Omental fat pad (tissue), 4 donors: ENCODE measurements around the gene DHCR7. TPM values are rescaled to one million over a fixed set of nuclear protein-coding genes. Genes with fewer than 3 reads are reported as not detected.
A peak's percentile ranks its signal among the peaks of the same experiment; 100 is the strongest.

Source experiments
- ATAC-seq: fragments of 150-250 bp; one replicate; pipeline ENCODE4 v1.9.1; 2016; ENCODE audit warnings: mild to moderate bottlenecking, moderate library complexity; ENCODE audit not compliant: low FRiP score
- DNase-seq: peaks from one replicate; pipeline ENCODE4 v3.0.0-alpha.2; 2019; ENCODE audit warnings: low spot score
- total RNA-seq, 4 donors: library from RNA; depleted of rRNA; stranded (reverse); fragments of >200 nt; gene quantifications; one replicate each; pipeline ENCODE4 v1.1.0, GENCODE V29; 2016
- TF ChIP-seq, protein P1 (sequence below), 3 donors: fragments of 450-650 bp; IDR thresholded peaks; one replicate each; pipeline ENCODE4 v1.5.1; 2016 to 2017; ENCODE audit warnings: antibody characterized with exemption in 3 of 3, mild to moderate bottlenecking in 3 of 3, moderate library complexity in 2 of 3

Gene DHCR7
- total RNA-seq, 4 donors from 2014 or later, result 12.9 to 76.5 (median 37.4) TPM

DNA sequence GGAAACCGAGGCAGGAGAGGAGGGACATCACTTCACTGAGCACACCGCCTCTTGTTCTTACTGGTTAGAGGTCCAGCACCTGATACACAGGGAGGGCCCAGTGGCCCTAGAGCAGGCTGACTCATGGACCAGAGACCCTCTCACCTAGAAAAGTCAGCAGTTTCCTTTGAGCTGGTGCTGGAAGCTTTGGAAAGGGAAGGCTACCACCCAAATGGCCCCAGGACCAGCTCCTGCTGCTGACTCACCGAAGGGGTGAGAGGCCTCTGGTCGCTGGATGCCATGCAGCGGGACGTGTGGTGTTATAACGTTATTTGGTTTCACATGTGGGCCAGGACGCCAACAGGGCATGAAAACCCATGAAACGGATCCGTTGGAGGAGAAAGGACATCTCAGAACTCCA is 8.6 kb upstream of the DHCR7 start:
- DNase-seq (no peak), ATAC-seq (no peak)
- TF ChIP-seq, protein P1, sequence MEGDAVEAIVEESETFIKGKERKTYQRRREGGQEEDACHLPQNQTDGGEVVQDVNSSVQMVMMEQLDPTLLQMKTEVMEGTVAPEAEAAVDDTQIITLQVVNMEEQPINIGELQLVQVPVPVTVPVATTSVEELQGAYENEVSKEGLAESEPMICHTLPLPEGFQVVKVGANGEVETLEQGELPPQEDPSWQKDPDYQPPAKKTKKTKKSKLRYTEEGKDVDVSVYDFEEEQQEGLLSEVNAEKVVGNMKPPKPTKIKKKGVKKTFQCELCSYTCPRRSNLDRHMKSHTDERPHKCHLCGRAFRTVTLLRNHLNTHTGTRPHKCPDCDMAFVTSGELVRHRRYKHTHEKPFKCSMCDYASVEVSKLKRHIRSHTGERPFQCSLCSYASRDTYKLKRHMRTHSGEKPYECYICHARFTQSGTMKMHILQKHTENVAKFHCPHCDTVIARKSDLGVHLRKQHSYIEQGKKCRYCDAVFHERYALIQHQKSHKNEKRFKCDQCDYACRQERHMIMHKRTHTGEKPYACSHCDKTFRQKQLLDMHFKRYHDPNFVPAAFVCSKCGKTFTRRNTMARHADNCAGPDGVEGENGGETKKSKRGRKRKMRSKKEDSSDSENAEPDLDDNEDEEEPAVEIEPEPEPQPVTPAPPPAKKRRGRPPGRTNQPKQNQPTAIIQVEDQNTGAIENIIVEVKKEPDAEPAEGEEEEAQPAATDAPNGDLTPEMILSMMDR (IDR thresholded peaks at IDR 0.05), result no peak

DNA sequence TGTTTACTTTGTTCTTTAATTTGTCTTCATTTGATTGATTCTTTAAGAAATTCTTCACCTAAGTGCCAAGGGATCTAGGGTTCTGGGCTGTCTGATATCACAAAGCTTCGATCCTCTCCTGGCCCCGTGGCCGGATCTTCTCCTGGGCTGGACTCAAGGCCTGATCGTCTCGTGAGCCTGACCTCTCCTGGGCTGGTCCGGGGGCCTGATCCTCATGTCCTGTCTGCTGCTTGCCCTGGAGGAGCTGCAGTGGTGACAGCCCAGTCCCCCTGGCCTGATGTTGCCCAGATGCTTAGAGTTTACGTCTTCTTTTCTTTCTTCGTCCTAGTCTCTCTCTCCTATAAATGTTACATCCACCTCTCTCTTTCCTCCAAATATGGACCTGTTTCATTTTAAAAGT is 8.1 kb upstream of the DHCR7 start:
- no peak for ATAC-seq
- DNase-seq, result no peak
- TF ChIP-seq, protein P1 (IDR thresholded peaks at IDR 0.05), result no peak

DNA sequence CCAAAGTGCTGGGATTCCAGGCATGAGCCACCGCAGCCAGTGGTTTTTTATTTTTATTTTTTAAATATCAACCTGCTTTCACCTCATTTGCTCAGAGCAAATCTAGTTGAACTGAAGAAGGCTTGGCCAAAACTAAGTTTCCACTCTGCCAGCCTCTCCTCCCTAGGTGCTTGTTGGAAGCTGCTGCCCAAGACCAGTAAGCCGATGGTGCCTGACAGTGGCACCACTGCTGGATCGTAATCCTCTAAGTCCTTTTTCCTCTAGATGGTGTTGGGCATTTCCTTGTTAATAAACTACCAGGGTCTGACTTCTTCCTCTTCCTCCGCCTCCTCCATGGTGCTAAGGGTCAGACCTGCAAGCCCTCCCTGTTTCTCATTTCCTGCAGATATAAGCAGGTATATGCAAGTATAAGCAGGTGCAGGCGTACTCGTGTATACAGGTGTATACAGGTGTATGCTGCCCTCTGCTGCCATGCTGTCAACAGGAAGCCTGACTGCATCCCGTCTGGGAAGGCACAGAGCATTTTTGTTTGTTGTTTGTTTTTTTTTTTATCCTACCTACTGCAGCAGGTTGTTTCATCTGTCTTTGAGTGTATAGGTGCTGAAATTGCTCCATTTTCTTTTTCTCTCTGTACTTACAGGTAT is 6.4 kb upstream of the DHCR7 start:
- no peak for DNase-seq
- ATAC-seq, result no peak
- TF ChIP-seq, protein P1 (IDR thresholded peaks at IDR 0.05), result no peak

DNA sequence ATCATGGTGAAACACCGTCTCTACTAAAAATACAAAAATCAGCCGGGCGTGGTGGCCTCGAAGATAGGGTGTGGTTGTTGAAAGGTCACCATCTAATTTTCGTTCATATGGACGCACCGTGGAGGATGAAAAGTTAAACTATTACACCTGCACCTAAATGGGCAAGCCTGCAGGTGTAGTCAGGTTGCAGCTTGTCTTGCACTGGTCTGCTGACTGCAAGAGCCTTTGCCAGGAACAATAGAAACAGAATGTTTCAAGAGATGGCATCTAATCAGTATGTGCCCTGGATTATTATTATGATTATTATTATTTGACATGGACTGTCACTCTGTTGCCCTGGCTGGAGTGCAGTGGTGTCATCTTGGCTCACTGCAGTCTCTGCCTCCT is 5.7 kb upstream of the DHCR7 start:
- TF ChIP-seq, protein P1 (IDR thresholded peaks at IDR 0.05), result no peak
- DNase-seq (no peak), ATAC-seq (no peak)

DNA sequence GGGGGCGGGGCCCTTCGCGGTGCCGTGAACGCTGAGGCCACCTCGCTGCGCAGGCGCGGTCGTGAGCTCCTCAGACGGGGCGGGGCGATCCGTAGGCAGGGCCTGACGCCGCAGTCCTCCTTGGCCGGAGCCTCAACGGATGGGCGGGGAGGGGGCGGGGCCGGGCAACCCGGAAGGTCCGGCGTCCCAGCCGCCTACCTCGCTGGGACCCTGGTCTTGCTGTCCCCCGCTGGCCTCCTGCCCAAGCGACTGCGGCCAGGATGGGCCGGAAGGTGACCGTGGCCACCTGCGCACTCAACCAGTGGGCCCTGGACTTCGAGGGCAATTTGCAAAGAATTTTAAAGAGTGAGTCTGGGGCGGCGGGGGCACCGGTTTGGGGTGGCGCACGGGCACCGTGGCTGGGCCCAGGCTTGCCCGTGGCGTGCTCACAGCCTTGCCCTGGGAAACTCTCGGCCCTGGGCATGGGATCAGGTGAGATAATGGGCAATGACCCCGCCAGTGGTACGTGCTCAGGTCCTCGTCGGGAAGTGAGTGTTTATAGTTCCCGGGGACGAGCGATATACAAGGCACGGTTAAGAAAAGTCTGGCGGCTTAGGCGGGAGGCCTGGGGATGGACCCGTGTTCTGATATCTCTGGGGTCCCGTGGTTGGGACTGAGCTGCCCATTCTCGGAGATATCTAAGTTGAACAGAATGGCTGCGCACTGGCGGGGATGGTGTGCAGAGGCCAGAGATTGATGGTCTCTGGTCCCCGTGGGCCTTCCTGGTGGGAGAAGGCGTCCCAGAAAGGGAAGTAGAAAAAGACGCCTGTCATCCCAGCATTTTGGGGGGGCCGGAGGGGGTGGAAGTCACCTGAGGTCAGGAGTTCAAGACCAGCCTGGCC is 5.1 kb upstream of the DHCR7 start, which contains the start of gene NADSYN1:
Gene NADSYN1 (plus strand): TSS at position 167 of the 881 bp plus-strand sequence. CDS start 94 bp downstream, at position 261.
- TF ChIP-seq, protein P1 (IDR thresholded peaks at IDR 0.05), result no peak
- DNase-seq (peak; percentile 83), ATAC-seq (peak; percentile 92)

DNA sequence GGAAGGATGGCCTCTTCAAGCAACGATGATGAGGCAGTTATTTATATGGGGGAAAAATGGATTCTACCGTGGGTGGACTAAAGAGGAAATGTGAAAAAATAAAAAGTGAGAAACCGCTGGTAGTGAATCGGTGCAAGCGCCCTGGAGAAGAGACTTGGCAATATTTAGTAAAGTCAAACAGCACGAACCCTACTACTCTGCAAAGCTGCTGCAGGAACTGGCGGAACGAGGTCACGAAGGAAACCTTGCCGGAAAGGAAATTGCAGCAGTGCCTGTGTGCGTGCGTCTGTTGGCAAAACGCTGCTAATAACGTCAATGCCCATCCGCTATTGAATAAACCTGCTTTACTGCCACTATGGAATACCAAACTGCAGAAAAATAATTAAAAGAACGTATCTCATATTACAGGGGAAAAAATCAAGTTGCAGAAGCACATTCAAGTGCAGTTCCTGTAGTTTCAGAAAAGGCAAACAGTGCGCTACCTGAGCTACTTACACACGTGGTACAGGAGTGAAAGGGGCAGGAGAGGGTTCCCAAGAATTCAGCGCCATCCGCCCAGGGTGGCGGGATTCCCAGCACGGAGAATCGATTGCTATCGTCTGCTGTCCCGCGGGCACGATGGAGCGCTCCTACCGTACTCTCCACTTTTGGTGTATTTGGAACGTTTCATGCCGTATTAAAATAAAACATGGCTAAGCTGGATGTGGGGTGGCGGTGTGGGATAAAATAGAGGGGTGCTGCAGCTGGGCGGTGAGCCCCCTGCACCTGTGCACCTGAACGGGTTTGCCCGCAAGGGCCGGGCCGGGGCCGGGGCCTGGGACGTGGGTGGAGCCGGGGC is 4.2 kb upstream of the DHCR7 start:
- ATAC-seq (no peak), DNase-seq (no peak)

More for the DNA sequence above, 4.2 kb upstream of the DHCR7 start:
- TF ChIP-seq, protein P1 (IDR thresholded peaks at IDR 0.05), result no peak
